KMS-11 (cell line): Measurements from ENCODE around the gene BEGAIN.

Experiments used
- H2AFZ ChIP-seq: fragments of 200-600 bp; sonication (generic); 2 replicates; pipeline ENCODE4 v1.6.1; 2016; ENCODE audit warnings: antibody characterized with exemption, mixed run types, low read depth
- H3K27ac ChIP-seq: fragments of 200-600 bp; sonication (generic); 2 replicates; pipeline ENCODE4 v1.6.1; 2016; ENCODE audit warnings: mild to moderate bottlenecking, mixed run types
- H3K27me3 ChIP-seq: fragments of 200-600 bp; sonication (generic); 2 replicates; pipeline ENCODE4 v1.6.1; 2017; ENCODE audit warnings: mild to moderate bottlenecking, low read depth, mixed run types, moderate library complexity; ENCODE audit not compliant: insufficient read depth
- H3K36me3 ChIP-seq: fragments of 200-600 bp; sonication (generic); 2 replicates; pipeline ENCODE4 v1.6.1; 2017; ENCODE audit warnings: mild to moderate bottlenecking, mixed run types; ENCODE audit not compliant: insufficient read depth
- H3K4me1 ChIP-seq: fragments of 200-600 bp; sonication (generic); 2 replicates; pipeline ENCODE4 v1.6.1; 2016; ENCODE audit warnings: mild to moderate bottlenecking, low read depth, mixed run types; ENCODE audit not compliant: poor library complexity, severe bottlenecking
- H3K4me2 ChIP-seq: fragments of 200-600 bp; sonication (generic); 2 replicates; pipeline ENCODE4 v1.7.0; 2016; ENCODE audit warnings: mild to moderate bottlenecking, mixed run types
- H3K4me3 ChIP-seq: fragments of 200-600 bp; sonication (generic); IDR thresholded peaks from 2 replicates; pipeline ENCODE4 v1.6.1; 2017; ENCODE audit warnings: low read depth, low read length, mixed read lengths; ENCODE audit not compliant: insufficient read depth
- H3K79me2 ChIP-seq: fragments of 200-600 bp; sonication (generic); 2 replicates; pipeline ENCODE4 v1.6.1; 2016; ENCODE audit warnings: low read depth, mixed run types; ENCODE audit not compliant: insufficient read depth
- H3K9ac ChIP-seq: fragments of 200-600 bp; sonication (generic); 2 replicates; pipeline ENCODE4 v1.6.1; 2016; ENCODE audit warnings: mild to moderate bottlenecking, mixed run types
- H4K20me1 ChIP-seq: fragments of 200-600 bp; sonication (generic); 2 replicates; pipeline ENCODE4 v1.6.1; 2016; ENCODE audit warnings: mild to moderate bottlenecking, mixed run types; ENCODE audit not compliant: insufficient read depth
- TF ChIP-seq, protein P1 (sequence below): fragments of 200-600 bp; sonication (generic); conservative IDR thresholded peaks from 2 replicates; pipeline ENCODE4 v1.6.1; 2017; ENCODE audit warnings: low read depth, mild to moderate bottlenecking, antibody characterized with exemption, low read length, moderate library complexity, mixed read lengths

BEGAIN gene

DNA sequence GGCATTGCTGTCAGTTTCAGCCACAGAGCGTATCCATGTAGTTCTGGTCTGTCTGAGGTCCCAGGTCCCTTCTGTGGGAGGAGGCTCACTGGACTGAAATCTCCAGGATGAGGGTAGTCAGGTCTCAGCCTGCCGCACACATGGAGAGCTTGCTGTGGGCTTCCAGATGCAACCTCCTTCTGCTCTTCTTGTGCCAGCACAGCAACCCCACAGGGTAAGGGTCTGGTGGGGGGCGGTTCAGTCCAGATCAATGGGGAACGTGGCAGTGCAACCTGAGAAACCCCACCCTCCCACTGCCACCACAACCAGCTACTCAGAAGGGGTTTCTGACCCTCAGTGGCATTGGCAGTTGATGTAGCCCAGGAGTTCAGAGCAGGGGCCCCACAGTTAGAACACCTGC, 61.2 kb downstream of the BEGAIN start:
- no peaks in the 10 kb centered on the region for H3K27me3 ChIP-seq
- H3K79me2 ChIP-seq: no peaks in the 10 kb centered on the region
- TF ChIP-seq, protein P1, sequence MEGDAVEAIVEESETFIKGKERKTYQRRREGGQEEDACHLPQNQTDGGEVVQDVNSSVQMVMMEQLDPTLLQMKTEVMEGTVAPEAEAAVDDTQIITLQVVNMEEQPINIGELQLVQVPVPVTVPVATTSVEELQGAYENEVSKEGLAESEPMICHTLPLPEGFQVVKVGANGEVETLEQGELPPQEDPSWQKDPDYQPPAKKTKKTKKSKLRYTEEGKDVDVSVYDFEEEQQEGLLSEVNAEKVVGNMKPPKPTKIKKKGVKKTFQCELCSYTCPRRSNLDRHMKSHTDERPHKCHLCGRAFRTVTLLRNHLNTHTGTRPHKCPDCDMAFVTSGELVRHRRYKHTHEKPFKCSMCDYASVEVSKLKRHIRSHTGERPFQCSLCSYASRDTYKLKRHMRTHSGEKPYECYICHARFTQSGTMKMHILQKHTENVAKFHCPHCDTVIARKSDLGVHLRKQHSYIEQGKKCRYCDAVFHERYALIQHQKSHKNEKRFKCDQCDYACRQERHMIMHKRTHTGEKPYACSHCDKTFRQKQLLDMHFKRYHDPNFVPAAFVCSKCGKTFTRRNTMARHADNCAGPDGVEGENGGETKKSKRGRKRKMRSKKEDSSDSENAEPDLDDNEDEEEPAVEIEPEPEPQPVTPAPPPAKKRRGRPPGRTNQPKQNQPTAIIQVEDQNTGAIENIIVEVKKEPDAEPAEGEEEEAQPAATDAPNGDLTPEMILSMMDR: no peak
- no peaks in the 10 kb centered on the region; the same call in 1 of the 2 replicates for H3K36me3 ChIP-seq
- no peak overlapping the region for H3K27ac ChIP-seq
- no peaks in the 10 kb centered on the region for H4K20me1 ChIP-seq
- no peak overlapping the region for H3K4me3 ChIP-seq
- no peaks in the 10 kb centered on the region for H3K4me1 ChIP-seq
- H3K4me2 ChIP-seq: no peak overlapping the region
- H3K9ac ChIP-seq: no peak overlapping the region
- H2AFZ ChIP-seq: no peak overlapping the region

DNA sequence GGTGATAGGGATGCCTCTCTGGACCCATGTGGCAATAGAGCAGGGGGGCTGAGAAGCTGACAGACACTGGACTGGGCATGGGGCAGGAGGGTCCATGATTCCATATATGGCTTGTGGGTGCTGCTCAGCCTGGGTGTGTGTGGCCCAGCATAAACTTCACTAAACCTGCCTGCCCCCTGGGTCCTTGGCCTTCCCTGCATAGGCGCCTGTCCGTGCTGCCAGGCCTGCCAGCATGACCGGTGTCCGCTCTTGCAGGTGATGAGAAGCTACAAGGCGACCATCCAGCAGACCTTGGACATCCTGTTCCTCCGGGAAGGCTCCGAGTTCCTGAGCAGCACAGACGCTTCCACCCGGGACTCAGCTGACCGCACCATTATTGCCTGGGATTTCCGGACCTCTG, 61.6 kb downstream of the BEGAIN start:
- no peak overlapping the region for H3K4me3 ChIP-seq
- no peaks in the 10 kb centered on the region; the same call in 1 of the 2 replicates for H3K36me3 ChIP-seq
- H3K79me2 ChIP-seq: no peaks in the 10 kb centered on the region
- H3K4me1 ChIP-seq: no peaks in the 10 kb centered on the region
- no peak overlapping the region for H3K27ac ChIP-seq
- no peaks in the 10 kb centered on the region for H3K27me3 ChIP-seq
- no peak overlapping the region for H3K4me2 ChIP-seq
- TF ChIP-seq, protein P1: no peak
- H2AFZ ChIP-seq: no peak overlapping the region
- H3K9ac ChIP-seq: no peak overlapping the region
- H4K20me1 ChIP-seq: no peaks in the 10 kb centered on the region

DNA sequence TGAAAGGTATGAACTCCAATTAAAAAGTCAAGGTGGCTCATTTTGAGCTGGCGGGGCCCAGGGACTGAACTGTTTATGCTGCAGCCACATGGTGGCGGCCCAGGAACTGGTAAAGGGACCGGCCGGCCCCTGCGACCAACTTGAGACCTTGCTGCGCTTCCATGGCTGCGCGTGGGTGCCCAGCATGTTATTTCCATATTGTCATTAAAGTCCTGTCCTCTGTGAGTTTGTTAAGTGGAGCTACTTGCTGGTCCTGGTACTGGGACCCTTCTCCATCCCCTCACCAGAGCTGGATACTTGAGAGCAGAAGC, 62.3 kb downstream of the BEGAIN start:
- H3K4me2 ChIP-seq: no peak overlapping the region
- H3K9ac ChIP-seq: no peak overlapping the region
- no peaks in the 10 kb centered on the region; the same call in 1 of the 2 replicates for H3K36me3 ChIP-seq
- no peaks in the 10 kb centered on the region for H4K20me1 ChIP-seq
- no peak overlapping the region for H2AFZ ChIP-seq
- TF ChIP-seq, protein P1: 0 out of 2 replicates have a peak, but pooled peaks have one; percentile 42
- H3K27me3 ChIP-seq: no peaks in the 10 kb centered on the region
- H3K79me2 ChIP-seq: no peaks in the 10 kb centered on the region
- H3K4me1 ChIP-seq: no peaks in the 10 kb centered on the region
- H3K27ac ChIP-seq: no peak overlapping the region
- no peak overlapping the region for H3K4me3 ChIP-seq

DNA sequence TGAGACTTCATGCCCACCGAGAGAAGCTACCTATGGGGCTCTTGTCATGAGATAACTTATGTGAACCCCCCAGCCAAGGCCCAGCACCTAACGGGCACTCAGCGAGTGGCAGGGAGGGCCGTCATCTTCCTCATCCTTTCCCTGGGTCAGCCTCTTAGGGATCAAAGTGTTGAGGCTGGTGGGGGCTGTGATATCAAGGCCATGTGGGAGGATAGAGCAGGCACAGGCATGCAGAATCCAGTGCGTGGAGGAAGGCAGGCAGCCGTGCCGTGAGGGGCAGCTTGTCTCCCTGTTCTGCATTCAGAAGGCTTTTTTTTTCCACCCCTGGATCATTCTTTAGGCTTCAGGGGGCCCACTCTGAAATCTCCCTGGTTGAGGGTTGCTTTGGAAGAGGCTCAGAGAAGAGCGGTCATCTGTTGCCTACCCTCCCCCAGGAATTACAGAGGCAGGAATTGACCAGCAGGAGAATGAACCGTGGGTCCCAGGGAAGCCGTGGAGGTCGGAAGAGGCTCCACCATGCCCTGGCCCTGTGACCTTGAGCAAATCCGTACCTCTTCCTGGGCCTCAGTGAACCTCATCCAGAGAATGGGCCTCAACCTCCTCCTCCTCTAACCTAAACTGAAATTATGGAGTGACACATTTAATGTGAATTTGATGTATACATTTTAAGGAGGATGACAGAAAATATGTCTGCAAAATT, 62.8 kb downstream of the BEGAIN start:
- Histone ChIP-seq H3K27ac (no peak overlapping the region), H3K9ac (no peak overlapping the region)
- TF ChIP-seq, protein P1: no peak

More for the DNA sequence above, 62.8 kb downstream of the BEGAIN start:
- Histone ChIP-seq H3K27me3 (no peaks in the 10 kb centered on the region), H3K4me3 (no peak overlapping the region), H3K36me3 (no peaks in the 10 kb centered on the region; the same call in 1 of the 2 replicates), H3K4me2 (no peak overlapping the region), H2AFZ (no peak overlapping the region), H3K4me1 (no peaks in the 10 kb centered on the region), H3K79me2 (no peaks in the 10 kb centered on the region), H4K20me1 (no peaks in the 10 kb centered on the region)
